D721Med (cell line): Measurements from ENCODE around the gene TANGO2.

Experiments used
- DNase-seq: peaks from one replicate; pipeline ENCODE4 v3.0.0; 2011; ENCODE audit warnings: low spot score; ENCODE audit not compliant: insufficient read length
- FAIRE-seq: peaks from 2 replicates; lab custom pipeline; 2011; peaks lifted over from hg19 to GRCh38; lab: Jason Lieb, UNC
- CTCF ChIP-seq: IDR thresholded peaks from 2 replicates; pipeline ENCODE4 v1.5.1; 2012; ENCODE audit warnings: mild to moderate bottlenecking, control low read depth; ENCODE audit not compliant: insufficient read depth; ENCODE audit errors: missing control alignments

TANGO2 gene

GRCh38 chr22:20022978-20023613 is 2.2 kb downstream of the TANGO2 start:
- FAIRE-seq (no peak), DNase-seq (no peak)
- no peak for TF ChIP-seq CTCF

GRCh38 chr22:20024225-20024624 is 3.3 kb downstream of the TANGO2 start:
- TF ChIP-seq CTCF = no peak
- DNase-seq (no peak), FAIRE-seq (no peak)

GRCh38 chr22:20024650-20025397 is 3.9 kb downstream of the TANGO2 start:
- DNase-seq (no peak), FAIRE-seq (no peak)
- no peak for TF ChIP-seq CTCF

GRCh38 chr22:20025401-20026203 is 4.7 kb downstream of the TANGO2 start:
- DNase-seq (no peak), FAIRE-seq (no peak)
- no peak for TF ChIP-seq CTCF

GRCh38 chr22:20026204-20026908 is 5.4 kb downstream of the TANGO2 start:
- no peak for FAIRE-seq
- TF ChIP-seq CTCF = no peak
- no peak for DNase-seq

- DNase-seq = no peak
- no peak for FAIRE-seq
- TF ChIP-seq CTCF = no peak
Measured at GRCh38 chr22:20026996-20027601, 6.2 kb downstream of the TANGO2 start.
